ENCODE results near the gene PCNX2.

GRCh38 chr1:232993555-232993954 lies 302.0 kb downstream of the PCNX2 start:
- no peak for TF ChIP-seq ZNF274 (IDR thresholded peaks at IDR 0.05; ENCODE audit: low read depth, low read length)
- no peak for TF ChIP-seq YY1 (IDR thresholded peaks at IDR 0.05; ENCODE audit: insufficient read depth, insufficient read length)
